Measurements from ENCODE around the gene INTS1. TPM values are rescaled to one million over a fixed set of nuclear protein-coding genes. Genes with fewer than 3 reads are reported as not detected.

INTS1 gene
- total RNA-seq, 4 donors from 2014 or later = 45.7 to 96.5 (median 75.8) TPM

- peaks cover 39% of the 10 kb centered on the region for H3K27me3 ChIP-seq
- peaks cover 17% of the 10 kb centered on the region for H3K36me3 ChIP-seq
- WGBS = 89% methylated on average over 11 of the region's 35 CpGs
- DNase-seq (ENCODE audit: low spot score in 2 of 2) = no peak
- H3K9me3 ChIP-seq = no peaks in the 10 kb centered on the region
- peaks cover 14% of the 10 kb centered on the region for H3K4me1 ChIP-seq
- H3K4me3 ChIP-seq = no peak overlapping the region
- H3K27ac ChIP-seq = no peak overlapping the region
- TF ChIP-seq POLR2A (IDR thresholded peaks at IDR 0.05) (no peak), EP300 (IDR thresholded peaks at IDR 0.05) (no peak), CTCF (IDR thresholded peaks at IDR 0.05) (no peak), POLR2AphosphoS5 (IDR thresholded peaks at IDR 0.05) (no peak)
Measured at GRCh38 chr7:1434165-1434718, 69.9 kb downstream of the INTS1 start.

- DNase-seq (ENCODE audit: low spot score in 2 of 2) = no peak
- no peaks in the 10 kb centered on the region for H3K9me3 ChIP-seq
- WGBS = 66% methylated on average over 7 of the region's 25 CpGs
Measured at GRCh38 chr7:1433128-1433920, 70.9 kb downstream of the INTS1 start.

GRCh38 chr7:1432411-1433082, 71.6 kb downstream of the INTS1 start:
- 29% methylated on average over 6 of the region's 30 CpGs for WGBS
- Histone ChIP-seq H3K27me3 (peaks cover 46% of the 10 kb centered on the region), H3K4me1 (peaks cover 14% of the 10 kb centered on the region), H3K27ac (no peak overlapping the region), H3K9me3 (no peaks in the 10 kb centered on the region), H3K36me3 (peaks cover 10% of the 10 kb centered on the region), H3K4me3 (no peak overlapping the region)
- TF ChIP-seq EP300 (IDR thresholded peaks at IDR 0.05) = no peak
- TF ChIP-seq POLR2A (IDR thresholded peaks at IDR 0.05) = no peak
- no peak for TF ChIP-seq POLR2AphosphoS5 (IDR thresholded peaks at IDR 0.05)
- TF ChIP-seq CTCF (IDR thresholded peaks at IDR 0.05) = peak; percentile 84 to 96
- DNase-seq (ENCODE audit: low spot score in 2 of 2) = peak in 1 of 2 donors; percentile 82

More at GRCh38 chr7:1433128-1433920, 70.9 kb downstream of the INTS1 start:
- H3K36me3 ChIP-seq = peaks cover 17% of the 10 kb centered on the region
- TF ChIP-seq EP300 (IDR thresholded peaks at IDR 0.05) (no peak), POLR2AphosphoS5 (IDR thresholded peaks at IDR 0.05) (no peak), POLR2A (IDR thresholded peaks at IDR 0.05) (no peak), CTCF (IDR thresholded peaks at IDR 0.05) (no peak)
- H3K4me1 ChIP-seq = peaks cover 14% of the 10 kb centered on the region
- no peak overlapping the region for H3K27ac ChIP-seq
- peaks cover 46% of the 10 kb centered on the region for H3K27me3 ChIP-seq
- no peak overlapping the region for H3K4me3 ChIP-seq

- Histone ChIP-seq H3K4me3 (no peak overlapping the region), H3K4me1 (peaks cover 14% of the 10 kb centered on the region), H3K27ac (no peak overlapping the region), H3K27me3 (peaks cover 49% of the 10 kb centered on the region), H3K9me3 (no peaks in the 10 kb centered on the region), H3K36me3 (peaks cover 4% of the 10 kb centered on the region)
- no peak for DNase-seq (ENCODE audit: low spot score in 2 of 2)
- WGBS = no CpG with 5 or more reads among the region's 22 CpGs
- TF ChIP-seq POLR2AphosphoS5 (IDR thresholded peaks at IDR 0.05) (no peak), EP300 (IDR thresholded peaks at IDR 0.05) (no peak), POLR2A (IDR thresholded peaks at IDR 0.05) (no peak), CTCF (IDR thresholded peaks at IDR 0.05) (no peak)
Measured at GRCh38 chr7:1431634-1432380, 72.4 kb downstream of the INTS1 start.
